Mucosa of descending colon (tissue), 3 donors: ENCODE measurements around the gene VSTM1. TPM values are rescaled to one million over a fixed set of nuclear protein-coding genes. Genes with fewer than 3 reads are reported as not detected.
A peak's percentile ranks its signal among the peaks of the same experiment; 100 is the strongest.
"Not testable (repeated sequence)": the region's sequence is repeated elsewhere in the genome, so short reads cannot be mapped to it uniquely, and the experiment has no call there.

Source experiments
- ATAC-seq: fragments of 200-7000 bp; cut with Tn5 transposase; one replicate; pipeline ENCODE4 v1.9.1; 2020; ENCODE audit warnings: mild to moderate bottlenecking, moderate library complexity
- DNase-seq, 3 donors: peaks; one replicate each; pipeline ENCODE4 v3.0.0-alpha.2; 2020
- H3K36me3 ChIP-seq: fragments of 200-600 bp; one replicate; pipeline ENCODE4 v1.8.0; 2021; ENCODE audit warnings: low read depth, mild to moderate bottlenecking
- H3K4me1 ChIP-seq: fragments of 200-600 bp; one replicate; pipeline ENCODE4 v1.8.0; 2021; ENCODE audit warnings: low read depth, mild to moderate bottlenecking
- H3K4me3 ChIP-seq: fragments of 200-600 bp; one replicate; pipeline ENCODE4 v1.8.0; 2021; ENCODE audit warnings: mild to moderate bottlenecking
- H3K9me3 ChIP-seq: fragments of 200-600 bp; one replicate; pipeline ENCODE4 v1.8.0; 2021; ENCODE audit warnings: mild to moderate bottlenecking
- CTCF ChIP-seq: fragments of 200-600 bp; IDR thresholded peaks from one replicate; pipeline ENCODE4 v1.8.0; 2022; ENCODE audit warnings: antibody characterized with exemption, mild to moderate bottlenecking
- intact Hi-C, 2 donors: fragments of 100-400 bp; cut with DNase I in 1 of 2; cut with micrococcal nuclease in 1 of 2; formaldehyde crosslinking; loops; one replicate each; pipeline versions ENCODE4 v1.11.0 to v1.11.1; 2022; cut with DNase I, micrococcal nuclease
- total RNA-seq, 3 donors: library from RNA; stranded (reverse); fragmentation: NEBNext Ultra II Directional in 2 of 3; extraction: Animal tissue kit (Norgen Biotek cat#: 25700) in 2 of 3; gene quantifications; one replicate each; pipeline versions ENCODE4 v1.2.1 to v1.2.4, GENCODE V29; 2021 to 2023
- donor health status: DM: no; HTN: no; CAD: no; lungs with moderate emphysema.
- donor health status: DM: no; HTN: no; CAD: no.
- donor health status: DM: no; HTN: yes; CAD: no.

Gene VSTM1
- total RNA-seq, 3 donors from 2014 or later = not detected

- ATAC-seq (peak; percentile 27), DNase-seq (peak in 1 of 3 donors; percentile 57)
- no peaks in the 10 kb centered on the region for H3K4me1 ChIP-seq
- TF ChIP-seq CTCF = no peak
- H3K36me3 ChIP-seq = no peaks in the 10 kb centered on the region
- H3K4me3 ChIP-seq = no peak overlapping the region
- intact Hi-C loops = no loop called here
- H3K9me3 ChIP-seq = no peaks in the 10 kb centered on the region
Measured at GRCh38 chr19:54062643-54063042, 1.1 kb downstream of the VSTM1 start.

- Histone ChIP-seq H3K9me3 (no peaks in the 10 kb centered on the region), H3K36me3 (no peaks in the 10 kb centered on the region), H3K4me1 (no peaks in the 10 kb centered on the region), H3K4me3 (no peak overlapping the region)
- intact Hi-C loops = no loop called here
- no peak for TF ChIP-seq CTCF
- no peak for ATAC-seq
- DNase-seq = no peak
Measured at GRCh38 chr19:54047616-54048015, 16.1 kb downstream of the VSTM1 start.

GRCh38 chr19:54045771-54046170 lies 17.9 kb downstream of the VSTM1 start:
- ATAC-seq (no peak), DNase-seq (no peak)
- H3K4me3 ChIP-seq = no peak overlapping the region
- intact Hi-C loops = no loop called here
- no peaks in the 10 kb centered on the region for H3K36me3 ChIP-seq
- no peak for TF ChIP-seq CTCF
- H3K9me3 ChIP-seq = no peaks in the 10 kb centered on the region
- no peaks in the 10 kb centered on the region for H3K4me1 ChIP-seq

GRCh38 chr19:54042989-54043388 lies 20.7 kb downstream of the VSTM1 start:
- ATAC-seq = no peak
- DNase-seq = no peak
- Histone ChIP-seq H3K36me3 (no peaks in the 10 kb centered on the region), H3K4me1 (no peaks in the 10 kb centered on the region), H3K9me3 (no peaks in the 10 kb centered on the region), H3K4me3 (no peak overlapping the region)
- intact Hi-C loops = no loop called here
- TF ChIP-seq CTCF = no peak

GRCh38 chr19:54041969-54042606 lies 21.6 kb downstream of the VSTM1 start:
- ATAC-seq (no peak), DNase-seq (no peak)
- Histone ChIP-seq H3K4me1 (no peaks in the 10 kb centered on the region), H3K9me3 (no peaks in the 10 kb centered on the region), H3K4me3 (no peak overlapping the region), H3K36me3 (no peaks in the 10 kb centered on the region)
- intact Hi-C loops = no loop called here
- TF ChIP-seq CTCF = no peak

- no peaks in the 10 kb centered on the region for H3K4me1 ChIP-seq
- H3K4me3 ChIP-seq = no peak overlapping the region
- TF ChIP-seq CTCF = no peak
- DNase-seq (no peak), ATAC-seq (no peak)
- intact Hi-C loops = no loop called here
- no peaks in the 10 kb centered on the region for H3K36me3 ChIP-seq
- no peaks in the 10 kb centered on the region for H3K9me3 ChIP-seq
Measured at GRCh38 chr19:54040003-54040402, 23.7 kb downstream of the VSTM1 start.

- ATAC-seq, H3K36me3 ChIP-seq, intact Hi-C loops, DNase-seq, H3K4me3 ChIP-seq, H3K9me3 ChIP-seq, H3K4me1 ChIP-seq: not testable (repeated sequence)
Measured at GRCh38 chr19:54036542-54036941, 27.2 kb downstream of the VSTM1 start.
